A673 (cell line): Measurements from ENCODE around the gene ABCA13. TPM values are rescaled to one million over a fixed set of nuclear protein-coding genes. Genes with fewer than 3 reads are reported as not detected.

ENCODE experiments used
- BruUV-seq: library from RNA; stranded (reverse); fragments of 400-500 nt; replicated peaks from 2 replicates; lab custom pipeline; 2021; lab: Mats Ljungman, UMichigan
- CTCF ChIA-PET: fragments of 300-600 bp; sonication (Branson Sonifier 250); formaldehyde crosslinking; loops from one replicate; lab custom pipeline; 2022; ENCODE audit warnings: antibody characterized with exemption; lab: Charles Lee
- POLR2A ChIA-PET: fragments of 300-600 bp; sonication (Branson Sonifier 250); formaldehyde crosslinking; loops from one replicate; lab custom pipeline; 2022; ENCODE audit warnings: antibody characterized with exemption; ENCODE audit not compliant: low non-redundant PET; lab: Charles Lee
- DNase-seq: peaks from one replicate; pipeline ENCODE4 v3.0.0-alpha.2; 2015; ENCODE audit warnings: low spot score
- H3K27ac ChIP-seq: fragments of 200-600 bp; sonication (generic); 2 replicates; pipeline ENCODE4 v1.5.1; 2016; ENCODE audit warnings: mixed run types, low read depth, mild to moderate bottlenecking, mixed read lengths, antibody characterized with exemption, low read length; ENCODE audit not compliant: poor library complexity, severe bottlenecking
- H3K27me3 ChIP-seq: fragments of 200-600 bp; sonication (generic); replicated peaks from 2 replicates; pipeline ENCODE4 v1.6.1; 2017; ENCODE audit warnings: mixed run types, low read depth, mild to moderate bottlenecking, mixed read lengths, antibody characterized with exemption, low read length; ENCODE audit not compliant: insufficient read depth, poor library complexity
- H3K36me3 ChIP-seq: fragments of 200-600 bp; sonication (generic); 2 replicates; pipeline ENCODE4 v1.6.1; 2016; ENCODE audit warnings: mixed run types, mild to moderate bottlenecking, mixed read lengths, antibody characterized with exemption, low read length; ENCODE audit not compliant: insufficient read depth, poor library complexity, severe bottlenecking
- H3K4me1 ChIP-seq: fragments of 200-600 bp; sonication (generic); 2 replicates; pipeline ENCODE4 v1.6.1; 2017; ENCODE audit warnings: mixed run types, mild to moderate bottlenecking, mixed read lengths, antibody characterized with exemption, low read length; ENCODE audit not compliant: insufficient read depth, poor library complexity, severe bottlenecking
- H3K4me3 ChIP-seq: fragments of 200-600 bp; sonication (generic); 2 replicates; pipeline ENCODE4 v1.5.1; 2016; ENCODE audit warnings: low read depth, mixed run types, mild to moderate bottlenecking, mixed read lengths, low read length; ENCODE audit not compliant: poor library complexity, severe bottlenecking
- H3K9me3 ChIP-seq: fragments of 200-600 bp; sonication (generic); 2 replicates; pipeline ENCODE4 v1.6.1; 2016; ENCODE audit warnings: mixed run types, low read depth, mild to moderate bottlenecking, mixed read lengths, antibody characterized with exemption, low read length; ENCODE audit not compliant: poor library complexity, severe bottlenecking
- EZH2 ChIP-seq: fragments of 200-600 bp; sonication (generic); IDR thresholded peaks from 2 replicates; pipeline ENCODE4 v1.6.1; 2017; ENCODE audit warnings: borderline replicate concordance, low read depth, mild to moderate bottlenecking, mixed read lengths, antibody characterized with exemption, low read length; ENCODE audit not compliant: poor library complexity, severe bottlenecking
- intact Hi-C: fragments of 100-400 bp; cut with micrococcal nuclease; formaldehyde crosslinking; loops from one replicate; pipeline ENCODE4 v1.10.0; 2022; ENCODE audit not compliant: unreplicated experiment
- total RNA-seq: library from RNA; stranded (reverse); gene quantifications from 2 replicates; pipeline ENCODE4 v1.2.3, GENCODE V29; 2021
- TF ChIP-seq, protein P1 (sequence below): fragments of 300-800, 200-600 bp; sonication (generic); conservative IDR thresholded peaks from 2 replicates; pipeline ENCODE4 v1.5.1; 2017; ENCODE audit warnings: low read depth, mild to moderate bottlenecking, antibody characterized with exemption, low read length, moderate library complexity, mixed read lengths

The ABCA13 gene
- total RNA-seq, 1 experiment from 2014 or later = 15.6 TPM

DNA sequence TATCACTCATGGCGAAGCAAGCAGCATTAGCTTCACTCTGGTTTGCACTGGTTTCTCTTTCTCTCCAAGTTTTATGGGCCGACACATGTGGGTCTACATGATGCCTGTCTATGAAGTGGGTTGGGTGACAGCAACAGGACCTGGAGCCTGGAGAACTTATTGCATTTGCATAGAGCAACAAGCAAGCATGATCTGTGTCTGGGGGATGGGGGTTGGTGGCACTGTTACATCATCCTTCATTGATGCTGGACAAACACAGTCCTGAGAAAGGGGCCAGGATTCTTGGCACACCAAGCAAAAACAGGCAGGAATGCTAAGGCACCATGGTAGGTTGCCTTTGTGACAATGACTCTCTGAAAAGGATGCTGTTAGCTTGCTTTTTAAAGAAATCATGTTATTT, 486.9 kb downstream of the ABCA13 start:
- TF ChIP-seq, protein P1, sequence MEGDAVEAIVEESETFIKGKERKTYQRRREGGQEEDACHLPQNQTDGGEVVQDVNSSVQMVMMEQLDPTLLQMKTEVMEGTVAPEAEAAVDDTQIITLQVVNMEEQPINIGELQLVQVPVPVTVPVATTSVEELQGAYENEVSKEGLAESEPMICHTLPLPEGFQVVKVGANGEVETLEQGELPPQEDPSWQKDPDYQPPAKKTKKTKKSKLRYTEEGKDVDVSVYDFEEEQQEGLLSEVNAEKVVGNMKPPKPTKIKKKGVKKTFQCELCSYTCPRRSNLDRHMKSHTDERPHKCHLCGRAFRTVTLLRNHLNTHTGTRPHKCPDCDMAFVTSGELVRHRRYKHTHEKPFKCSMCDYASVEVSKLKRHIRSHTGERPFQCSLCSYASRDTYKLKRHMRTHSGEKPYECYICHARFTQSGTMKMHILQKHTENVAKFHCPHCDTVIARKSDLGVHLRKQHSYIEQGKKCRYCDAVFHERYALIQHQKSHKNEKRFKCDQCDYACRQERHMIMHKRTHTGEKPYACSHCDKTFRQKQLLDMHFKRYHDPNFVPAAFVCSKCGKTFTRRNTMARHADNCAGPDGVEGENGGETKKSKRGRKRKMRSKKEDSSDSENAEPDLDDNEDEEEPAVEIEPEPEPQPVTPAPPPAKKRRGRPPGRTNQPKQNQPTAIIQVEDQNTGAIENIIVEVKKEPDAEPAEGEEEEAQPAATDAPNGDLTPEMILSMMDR = no peak
- no peak for TF ChIP-seq EZH2
- Histone ChIP-seq H3K36me3 (no peaks in the 10 kb centered on the region), H3K27ac (no peak overlapping the region), H3K9me3 (no peaks in the 10 kb centered on the region), H3K4me1 (no peaks in the 10 kb centered on the region), H3K4me3 (no peak overlapping the region), H3K27me3 (no peaks in the 10 kb centered on the region)
- ChIA-PET CTCF (no interaction called here), POLR2A (no interaction called here)
- DNase-seq = no peak
- no TSS peak for BruUV-seq
- intact Hi-C loops = no loop called here

DNA sequence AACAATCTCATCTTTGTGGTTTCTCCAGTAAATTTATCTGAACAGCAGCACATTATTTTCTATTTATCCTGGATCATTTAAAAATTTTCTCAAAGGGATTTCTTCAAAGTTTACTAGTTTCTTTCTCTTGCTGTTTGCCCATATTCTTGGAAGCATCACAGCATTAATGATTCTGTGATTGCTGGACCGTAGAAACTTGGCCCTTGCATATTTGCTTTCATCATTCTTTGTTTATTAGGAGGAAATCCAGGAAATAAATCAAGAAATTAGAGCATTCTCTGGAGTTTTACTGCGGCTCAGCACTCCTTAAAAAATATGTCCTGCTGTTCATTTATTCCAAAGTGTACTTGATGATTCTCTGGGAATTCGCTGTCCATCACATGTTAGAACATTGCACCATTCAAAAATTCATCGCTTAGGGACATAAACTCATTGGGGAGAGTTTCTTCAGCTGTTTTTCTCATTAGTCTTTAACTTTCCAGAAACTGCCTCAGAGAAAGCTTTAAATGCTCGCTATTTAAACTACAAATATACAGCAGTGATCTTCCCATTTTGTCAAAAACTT, 489.1 kb downstream of the ABCA13 start:
- POLR2A ChIA-PET = no interaction called here
- Histone ChIP-seq H3K9me3 (no peaks in the 10 kb centered on the region), H3K4me3 (no peak overlapping the region), H3K36me3 (no peaks in the 10 kb centered on the region), H3K27me3 (no peaks in the 10 kb centered on the region), H3K27ac (no peak overlapping the region), H3K4me1 (no peaks in the 10 kb centered on the region)
- TF ChIP-seq EZH2 = no peak
- TF ChIP-seq, protein P1 = no peak
- no peak for DNase-seq
- CTCF ChIA-PET = no interaction called here
- intact Hi-C loops = no loop called here
- BruUV-seq = no TSS peak

DNA sequence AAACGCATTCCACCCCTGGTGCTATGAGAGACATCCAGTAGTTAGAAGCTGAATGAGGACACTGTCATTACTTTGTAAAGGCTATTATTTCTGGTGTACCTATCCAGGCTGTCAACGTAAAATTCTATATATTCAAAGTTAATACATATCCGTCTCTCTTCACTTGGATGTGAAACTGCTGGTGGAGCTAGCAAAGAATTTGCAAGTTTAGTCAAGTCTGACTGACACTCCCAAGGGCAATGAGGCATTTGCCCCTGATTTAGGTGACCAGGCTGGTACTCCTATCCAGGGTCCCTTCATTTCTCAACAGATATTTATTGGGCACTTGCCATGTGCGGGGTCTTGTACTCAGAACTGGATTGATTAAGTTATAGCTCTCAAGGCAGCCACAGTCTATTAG, 493.0 kb downstream of the ABCA13 start:
- DNase-seq = no peak
- TF ChIP-seq, protein P1 = no peak
- TF ChIP-seq EZH2 = no peak
- no peaks in the 10 kb centered on the region for H3K27me3 ChIP-seq
- H3K4me1 ChIP-seq = no peaks in the 10 kb centered on the region
- H3K36me3 ChIP-seq = no peaks in the 10 kb centered on the region
- intact Hi-C loops = no loop called here
- no peak overlapping the region for H3K27ac ChIP-seq
- ChIA-PET CTCF (no interaction called here), POLR2A (no interaction called here)
- no peak overlapping the region for H3K4me3 ChIP-seq
- BruUV-seq = no TSS peak
- no peaks in the 10 kb centered on the region for H3K9me3 ChIP-seq
